Loucy (cell line): ENCODE data around the gene ZNF536.

Experiments used
- H2AFZ ChIP-seq: fragments of 200-600 bp; sonication (generic); 2 replicates; pipeline ENCODE4 v1.6.0; 2016; ENCODE audit warnings: antibody characterized with exemption, mild to moderate bottlenecking, low read length, moderate library complexity
- H3F3A ChIP-seq: fragments of 200-600 bp; 2 replicates; pipeline ENCODE4 v1.6.0; 2016; ENCODE audit warnings: antibody characterized with exemption, low read depth, mild to moderate bottlenecking
- H3K27me3 ChIP-seq: fragments of 200-600 bp; sonication (generic); 2 replicates; pipeline ENCODE4 v1.6.1; 2014; ENCODE audit warnings: low read length, mild to moderate bottlenecking; ENCODE audit not compliant: insufficient read depth, poor library complexity, severe bottlenecking
- H3K36me3 ChIP-seq: fragments of 200-600 bp; sonication (generic); 2 replicates; pipeline ENCODE4 v1.6.1; 2016; ENCODE audit warnings: low read length; ENCODE audit not compliant: insufficient read depth
- H3K4me1 ChIP-seq: fragments of 200-600 bp; sonication (generic); 2 replicates; pipeline ENCODE4 v1.5.1; 2014; ENCODE audit warnings: low read length, mild to moderate bottlenecking; ENCODE audit not compliant: insufficient read depth, poor library complexity, severe bottlenecking
- H3K4me2 ChIP-seq: fragments of 200-600 bp; sonication (generic); 2 replicates; pipeline ENCODE4 v1.6.0; 2014; ENCODE audit warnings: antibody characterized with exemption, low read length, low read depth, mild to moderate bottlenecking; ENCODE audit not compliant: poor library complexity, severe bottlenecking
- H3K4me3 ChIP-seq: fragments of 200-600 bp; sonication (generic); 2 replicates; pipeline ENCODE4 v1.5.1; 2014; ENCODE audit warnings: low read length, mild to moderate bottlenecking, mixed read lengths; ENCODE audit not compliant: poor library complexity, severe bottlenecking
- H3K79me2 ChIP-seq: fragments of 200-600 bp; sonication (generic); 2 replicates; pipeline ENCODE4 v1.6.1; 2014; ENCODE audit warnings: low read length; ENCODE audit not compliant: insufficient read depth
- H3K9ac ChIP-seq: fragments of 200-600 bp; sonication (generic); 2 replicates; pipeline ENCODE4 v1.6.0; 2014; ENCODE audit warnings: mild to moderate bottlenecking, low read depth, low read length, moderate library complexity; ENCODE audit not compliant: poor library complexity, severe bottlenecking
- H3K9me2 ChIP-seq: fragments of 200-600 bp; sonication (generic); replicated peaks from 2 replicates; pipeline ENCODE4 v1.6.1; 2016; ENCODE audit warnings: low read depth, low read length, mixed read lengths
- H3K9me3 ChIP-seq: fragments of 200-600 bp; sonication (generic); 2 replicates; pipeline ENCODE4 v1.6.1; 2014; ENCODE audit warnings: mild to moderate bottlenecking, antibody characterized with exemption, low read length, low read depth; ENCODE audit not compliant: insufficient read depth
- H4K20me1 ChIP-seq: fragments of 200-600 bp; sonication (generic); 2 replicates; pipeline ENCODE4 v1.6.0; 2014; ENCODE audit warnings: antibody characterized with exemption, low read length, mild to moderate bottlenecking; ENCODE audit not compliant: insufficient read depth, poor library complexity, severe bottlenecking
- EZH2phosphoT487 ChIP-seq: fragments of 200-600 bp; IDR thresholded peaks from 2 replicates; pipeline ENCODE4 v1.6.1; 2018; ENCODE audit warnings: antibody characterized with exemption, mild to moderate bottlenecking, moderate library complexity, borderline replicate concordance
- TF ChIP-seq, protein P1 (sequence below): fragments of 200-600 bp; sonication (generic); conservative IDR thresholded peaks from 2 replicates; pipeline ENCODE4 v1.5.1; 2014; ENCODE audit warnings: mild to moderate bottlenecking, antibody characterized with exemption, low read length

ZNF536 gene

DNA sequence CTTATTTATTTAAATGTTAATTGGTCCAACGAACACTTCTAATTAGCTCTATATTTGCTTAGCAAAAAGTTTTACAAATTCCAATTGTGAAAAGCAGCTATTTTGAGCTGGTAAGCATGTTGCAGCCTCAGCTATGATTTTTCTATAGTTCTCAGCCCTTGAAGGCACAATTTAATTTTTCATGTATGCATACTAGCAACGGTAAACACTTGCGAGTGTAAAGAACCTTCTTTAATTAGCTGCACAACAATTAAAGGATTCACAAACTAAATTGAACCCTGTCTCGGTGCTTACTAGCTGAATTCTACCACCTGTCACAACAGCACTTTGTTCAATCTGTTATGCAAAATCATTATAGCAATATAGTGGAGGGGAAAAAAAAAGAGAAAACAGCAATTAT lies 29.8 kb downstream of the ZNF536 start:
- H4K20me1 ChIP-seq = no peaks in the 10 kb centered on the region
- TF ChIP-seq, protein P1, sequence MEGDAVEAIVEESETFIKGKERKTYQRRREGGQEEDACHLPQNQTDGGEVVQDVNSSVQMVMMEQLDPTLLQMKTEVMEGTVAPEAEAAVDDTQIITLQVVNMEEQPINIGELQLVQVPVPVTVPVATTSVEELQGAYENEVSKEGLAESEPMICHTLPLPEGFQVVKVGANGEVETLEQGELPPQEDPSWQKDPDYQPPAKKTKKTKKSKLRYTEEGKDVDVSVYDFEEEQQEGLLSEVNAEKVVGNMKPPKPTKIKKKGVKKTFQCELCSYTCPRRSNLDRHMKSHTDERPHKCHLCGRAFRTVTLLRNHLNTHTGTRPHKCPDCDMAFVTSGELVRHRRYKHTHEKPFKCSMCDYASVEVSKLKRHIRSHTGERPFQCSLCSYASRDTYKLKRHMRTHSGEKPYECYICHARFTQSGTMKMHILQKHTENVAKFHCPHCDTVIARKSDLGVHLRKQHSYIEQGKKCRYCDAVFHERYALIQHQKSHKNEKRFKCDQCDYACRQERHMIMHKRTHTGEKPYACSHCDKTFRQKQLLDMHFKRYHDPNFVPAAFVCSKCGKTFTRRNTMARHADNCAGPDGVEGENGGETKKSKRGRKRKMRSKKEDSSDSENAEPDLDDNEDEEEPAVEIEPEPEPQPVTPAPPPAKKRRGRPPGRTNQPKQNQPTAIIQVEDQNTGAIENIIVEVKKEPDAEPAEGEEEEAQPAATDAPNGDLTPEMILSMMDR = no peak
- no peaks in the 10 kb centered on the region for H3K9me2 ChIP-seq
- no peaks in the 10 kb centered on the region for H3K27me3 ChIP-seq
- no peaks in the 10 kb centered on the region for H3K9me3 ChIP-seq
- H3K4me2 ChIP-seq = no peak overlapping the region
- no peaks in the 10 kb centered on the region for H3F3A ChIP-seq
- H3K4me1 ChIP-seq = no peaks in the 10 kb centered on the region
- no peaks in the 10 kb centered on the region for H3K79me2 ChIP-seq
- H3K9ac ChIP-seq = no peak overlapping the region
- no peak overlapping the region for H2AFZ ChIP-seq
- no peak overlapping the region for H3K4me3 ChIP-seq
- H3K36me3 ChIP-seq = no peaks in the 10 kb centered on the region

DNA sequence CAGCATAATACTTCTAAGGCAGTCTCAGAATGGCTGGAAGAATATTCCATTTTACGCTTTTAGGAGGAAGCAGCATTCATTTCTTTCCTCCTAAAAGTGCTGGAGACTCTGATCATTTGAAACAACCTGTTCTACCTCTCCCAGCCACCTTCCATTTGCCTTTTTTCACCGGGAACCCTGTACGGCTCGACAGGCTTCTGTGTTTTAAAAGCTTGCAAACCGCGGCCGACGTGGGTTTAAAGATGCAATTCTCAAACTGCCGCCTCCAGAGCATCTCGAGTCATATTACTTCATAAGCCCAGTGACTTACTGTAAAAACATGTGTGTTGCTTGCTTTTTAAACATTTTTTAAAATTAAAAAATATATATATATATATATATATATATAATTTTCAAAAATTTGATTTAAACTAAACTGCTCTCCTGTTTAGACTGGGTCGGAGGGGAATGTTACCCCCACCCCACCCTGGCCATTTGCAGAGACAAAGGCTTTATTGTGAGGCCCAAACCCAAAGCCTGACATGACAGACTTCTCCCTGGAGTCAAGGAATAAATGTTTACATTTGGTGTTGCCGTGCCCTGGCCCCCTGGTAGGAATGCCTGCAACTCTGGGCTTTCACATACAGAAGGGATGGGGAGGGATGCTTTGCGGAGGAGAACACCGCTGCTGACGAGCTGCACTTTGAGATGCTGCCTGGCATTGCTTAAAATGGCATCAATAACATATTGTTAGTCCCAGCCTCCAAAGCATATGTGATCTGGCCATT lies 30.4 kb downstream of the ZNF536 start:
- Histone ChIP-seq H3K4me2 (no peak overlapping the region), H3K79me2 (no peaks in the 10 kb centered on the region), H3F3A (no peaks in the 10 kb centered on the region), H3K36me3 (no peaks in the 10 kb centered on the region), H2AFZ (no peak overlapping the region), H3K9ac (no peak overlapping the region), H3K9me3 (no peaks in the 10 kb centered on the region), H3K27me3 (no peaks in the 10 kb centered on the region), H4K20me1 (no peaks in the 10 kb centered on the region), H3K4me1 (no peaks in the 10 kb centered on the region), H3K9me2 (no peaks in the 10 kb centered on the region), H3K4me3 (no peak overlapping the region)
- no peak for TF ChIP-seq EZH2phosphoT487
- TF ChIP-seq, protein P1 = no peak

DNA sequence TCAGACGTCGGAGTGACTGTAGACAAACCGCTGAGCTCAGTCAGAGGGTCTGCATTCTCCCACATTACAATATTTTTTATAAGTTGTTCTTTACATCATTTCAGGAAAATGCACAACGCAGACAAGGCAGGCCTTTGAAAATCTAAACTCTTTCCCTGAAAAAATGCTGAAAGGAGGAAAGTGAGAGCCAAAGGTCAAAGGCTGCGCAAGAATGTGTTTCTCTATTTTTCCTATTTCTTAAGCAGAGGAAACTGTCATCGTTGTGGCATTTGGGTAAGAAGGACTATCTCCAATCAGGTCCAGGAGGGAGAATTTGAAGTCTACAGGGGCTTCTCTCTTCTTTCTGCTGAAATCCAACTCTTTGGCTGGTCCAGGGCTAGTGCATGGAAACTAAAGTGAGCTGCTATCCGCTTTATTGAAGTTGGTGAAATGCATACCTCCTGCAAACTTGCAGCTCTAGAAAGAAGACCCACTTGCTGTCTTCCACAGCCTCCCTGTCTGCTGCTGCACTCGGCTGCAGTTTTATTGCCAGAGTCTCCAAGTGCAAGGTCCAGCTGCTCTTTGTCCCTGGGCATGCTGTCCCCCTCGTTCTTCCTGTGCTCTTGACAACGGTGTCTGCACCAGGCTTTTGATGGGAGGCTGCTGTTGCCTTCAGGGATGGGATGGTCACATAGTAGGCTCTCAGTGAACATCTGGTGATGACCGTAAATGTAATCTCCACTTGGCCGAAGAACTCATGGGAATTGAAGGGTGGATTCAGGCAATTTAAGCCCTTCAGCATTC lies 31.2 kb downstream of the ZNF536 start:
- Histone ChIP-seq H2AFZ (no peak overlapping the region), H3K9me2 (no peaks in the 10 kb centered on the region)
- no peak for TF ChIP-seq EZH2phosphoT487
- TF ChIP-seq, protein P1 = no peak

More for the DNA sequence above, 31.2 kb downstream of the ZNF536 start:
- Histone ChIP-seq H3K4me3 (no peak overlapping the region), H3K9me3 (no peaks in the 10 kb centered on the region), H3K79me2 (no peaks in the 10 kb centered on the region), H3K36me3 (no peaks in the 10 kb centered on the region), H4K20me1 (no peaks in the 10 kb centered on the region), H3K4me2 (no peak overlapping the region), H3K9ac (no peak overlapping the region), H3F3A (no peaks in the 10 kb centered on the region), H3K4me1 (no peaks in the 10 kb centered on the region), H3K27me3 (no peaks in the 10 kb centered on the region)
